GM12872 (cell line): ENCODE measurements around the gene ADM.

Experiments used
- CTCF ChIP-seq: IDR thresholded peaks from 3 replicates; pipeline ENCODE4 v1.5.1; 2011; ENCODE audit warnings: low read depth, mild to moderate bottlenecking, low read length, moderate library complexity; ENCODE audit not compliant: insufficient read depth

Gene ADM

GRCh38 chr11:10293423-10294289 lies 11.2 kb upstream of the ADM start, which contains the start of gene SBF2:
TSS of gene SBF2 (minus strand) at chr11:10294219. CDS start at chr11:10294069, 150 bp downstream.
- TF ChIP-seq CTCF, result no peak

GRCh38 chr11:10294290-10294953 lies 10.5 kb upstream of the ADM start:
- TF ChIP-seq CTCF, result no peak

GRCh38 chr11:10295064-10295901 lies 9.6 kb upstream of the ADM start:
- TF ChIP-seq CTCF, result no peak

- peak; percentile 41; the same call in 2 of the 3 replicates for TF ChIP-seq CTCF
Measured at GRCh38 chr11:10298342-10298741, 6.5 kb upstream of the ADM start.

- TF ChIP-seq CTCF, result no peak
Measured at GRCh38 chr11:10301656-10302358, 3.1 kb upstream of the ADM start.

GRCh38 chr11:10302359-10302743 lies 2.5 kb upstream of the ADM start:
- no peak for TF ChIP-seq CTCF
